CD14-positive monocyte (primary cell): ENCODE data around the gene TMEM182. TPM values are rescaled to one million over a fixed set of nuclear protein-coding genes. Genes with fewer than 3 reads are reported as not detected.

Source experiments
- DNase-seq, 3 donors: peaks; one replicate each; pipeline ENCODE4 v3.0.0-alpha.2; 2011 to 2022
- H2AFZ ChIP-seq: 2 replicates; pipeline ENCODE4 v1.6.0; 2012; ENCODE audit warnings: mild to moderate bottlenecking, low read depth, low read length, inconsistent platforms; ENCODE audit not compliant: insufficient read depth, poor library complexity, severe bottlenecking
- H3K27ac ChIP-seq, 2 donors: 1 replicate in 1 of 2; 2 replicates in 1 of 2; pipeline ENCODE4 v1.5.1; 2012 to 2013; ENCODE audit warnings: low read length in 2 of 2, control low read depth in 1 of 2, inconsistent platforms in 1 of 2, low read depth in 1 of 2, mild to moderate bottlenecking in 1 of 2
- H3K27me3 ChIP-seq, 2 donors: one replicate each; pipeline versions ENCODE4 v1.6.0 to v1.6.1; 2011 to 2013; ENCODE audit warnings: low read length in 2 of 2; ENCODE audit not compliant: control insufficient read depth in 2 of 2, insufficient read depth in 2 of 2
- H3K36me3 ChIP-seq, 2 donors: replicated peaks in 1 of 2; 1 replicate in 1 of 2; 2 replicates in 1 of 2; pipeline versions ENCODE4 v1.5.1 to v1.6.1; 2012 to 2013; ENCODE audit warnings: low read length in 2 of 2, control low read depth in 1 of 2, inconsistent platforms in 1 of 2, mild to moderate bottlenecking in 1 of 2; ENCODE audit not compliant: insufficient read depth in 2 of 2, control insufficient read depth in 1 of 2
- H3K4me1 ChIP-seq, 2 donors: 1 replicate in 1 of 2; 2 replicates in 1 of 2; pipeline versions ENCODE4 v1.5.1 to v1.6.1; 2012 to 2013; ENCODE audit warnings: low read length in 2 of 2, control low read depth in 1 of 2, inconsistent platforms in 1 of 2, mild to moderate bottlenecking in 1 of 2, moderate library complexity in 1 of 2; ENCODE audit not compliant: insufficient read depth in 2 of 2, control insufficient read depth in 1 of 2
- H3K4me2 ChIP-seq: replicated peaks from 2 replicates; pipeline ENCODE3; 2012; ENCODE audit warnings: low read length, moderate library complexity, mild to moderate bottlenecking; ENCODE audit not compliant: poor library complexity, severe bottlenecking; ENCODE audit errors: extremely low read depth
- H3K4me3 ChIP-seq, 3 experiments: fragments of 200-600 bp in 1 of 3; sonication (generic) in 1 of 3; replicated peaks in 1 of 3; 1 replicate in 2 of 3; 2 replicates in 1 of 3; pipeline ENCODE4 v1.5.1; 2011 to 2013; ENCODE audit warnings: low read length in 3 of 3, mild to moderate bottlenecking in 3 of 3, control low read depth in 2 of 3, low read depth in 2 of 3, inconsistent platforms in 1 of 3, moderate library complexity in 1 of 3
- H3K79me2 ChIP-seq: 2 replicates; pipeline ENCODE4 v1.6.0; 2012; ENCODE audit warnings: mild to moderate bottlenecking, control low read depth, inconsistent platforms, low read length, moderate library complexity; ENCODE audit not compliant: insufficient read depth
- H3K9ac ChIP-seq: 2 replicates; pipeline ENCODE4 v1.6.0; 2017; ENCODE audit warnings: low read length, mild to moderate bottlenecking; ENCODE audit not compliant: insufficient read depth, poor library complexity, severe bottlenecking
- H3K9me3 ChIP-seq, 2 donors: replicated peaks in 1 of 2; 1 replicate in 1 of 2; 2 replicates in 1 of 2; pipeline versions ENCODE4 v1.5.1 to v1.6.1; 2012 to 2013; ENCODE audit warnings: low read length in 2 of 2, control low read depth in 1 of 2; ENCODE audit not compliant: control insufficient read depth in 1 of 2, insufficient read depth in 1 of 2
- H4K20me1 ChIP-seq: 2 replicates; pipeline ENCODE4 v1.6.0; 2012; ENCODE audit warnings: mild to moderate bottlenecking, low read length, control low read depth, moderate library complexity; ENCODE audit not compliant: insufficient read depth
- H3K27ac Mint-ChIP-seq, 7 donors: one replicate each; pipeline ENCODE4 v1.8.0; 2020; ENCODE audit warnings: mild to moderate bottlenecking in 7 of 7, mixed read lengths in 7 of 7, moderate library complexity in 6 of 7, inconsistent platforms in 2 of 7
- H3K27me3 Mint-ChIP-seq, 3 donors: one replicate each; pipeline ENCODE4 v1.8.0; 2021 to 2022; ENCODE audit warnings: low read depth in 3 of 3, mild to moderate bottlenecking in 3 of 3, mixed read lengths in 3 of 3, moderate library complexity in 3 of 3, inconsistent platforms in 1 of 3
- H3K36me3 Mint-ChIP-seq, 2 donors: one replicate each; pipeline ENCODE4 v1.8.0; 2020; ENCODE audit warnings: mixed read lengths in 2 of 2, inconsistent platforms in 1 of 2, mild to moderate bottlenecking in 1 of 2
- H3K4me1 Mint-ChIP-seq: one replicate; pipeline ENCODE4 v1.8.0; 2020; ENCODE audit warnings: mild to moderate bottlenecking, mixed read lengths
- H3K4me3 Mint-ChIP-seq, 2 donors: one replicate each; pipeline ENCODE4 v1.8.0; 2020; ENCODE audit warnings: mild to moderate bottlenecking in 2 of 2, mixed read lengths in 2 of 2, moderate library complexity in 1 of 2
- H3K9me3 Mint-ChIP-seq, 7 donors: one replicate each; pipeline ENCODE4 v1.8.0; 2020 to 2022; ENCODE audit warnings: mixed read lengths in 7 of 7, mild to moderate bottlenecking in 6 of 7, moderate library complexity in 6 of 7, inconsistent platforms in 2 of 7
- CTCF ChIP-seq: fragments of 200-600 bp; IDR thresholded peaks from one replicate; pipeline ENCODE4 v1.8.0; 2022; ENCODE audit warnings: antibody characterized with exemption, mild to moderate bottlenecking
- WGBS: methylation state at CpG from one replicate; pipeline ENCODE4 v1.1.5; 2013; ENCODE audit warnings: missing lambda C conversion rate; ENCODE audit not compliant: insufficient coverage; 5-methylcytosine and 5-hydroxymethylcytosine counted together
- intact Hi-C, 2 donors: fragments of 100-400 bp; cut with micrococcal nuclease; formaldehyde crosslinking; loops; one replicate each; pipeline versions ENCODE4 v1.15.0 to v1.15.1; 2023
- polyA plus RNA-seq, 3 donors: library from polyadenylated mRNA; depleted of rRNA in 1 of 3; unstranded in 2 of 3; stranded (reverse) in 1 of 3; fragments of 300-500 nt in 2 of 3; fragments of >200 nt in 1 of 3; fragmentation: Illumina TruSeq in 2 of 3; gene quantifications; 1 replicate in 2 of 3; 2 replicates in 1 of 3; pipeline ENCODE4 v1.2.3, GENCODE V29; 2012 to 2021

The TMEM182 gene
- polyA plus RNA-seq, 3 donors: 0.24 to 0.69 (median 0.28) TPM

GRCh38 chr2:102753563-102754159 lies 8.2 kb upstream of the TMEM182 start:
- H3K4me3 Mint-ChIP-seq: no peak overlapping the region
- H3K27ac Mint-ChIP-seq: no peak overlapping the region
- H3K27me3 Mint-ChIP-seq: no peaks in the 10 kb centered on the region
- no CpG with 5 or more reads among the region's 7 CpGs for WGBS
- H2AFZ ChIP-seq: no peak overlapping the region
- H3K36me3 Mint-ChIP-seq: no peaks in the 10 kb centered on the region
- H3K9me3 Mint-ChIP-seq: no peaks in the 10 kb centered on the region
- H3K27me3 ChIP-seq: no peaks in the 10 kb centered on the region
- peak; percentile 15 to 65 (median 48) for DNase-seq
- no peaks in the 10 kb centered on the region for H3K4me1 ChIP-seq
- no peak overlapping the region for H3K4me3 ChIP-seq
- no peaks in the 10 kb centered on the region for H3K36me3 ChIP-seq
- no peak overlapping the region for H3K9ac ChIP-seq
- peaks cover 6% of the 10 kb centered on the region for H3K4me1 Mint-ChIP-seq
- H3K79me2 ChIP-seq: no peaks in the 10 kb centered on the region
- no peaks in the 10 kb centered on the region for H4K20me1 ChIP-seq
- H3K9me3 ChIP-seq: no peaks in the 10 kb centered on the region
- no peak overlapping the region for H3K4me2 ChIP-seq
- H3K27ac ChIP-seq: no peak overlapping the region
- intact Hi-C loops: no loop called here
- TF ChIP-seq CTCF: peak; percentile 89

GRCh38 chr2:102754456-102755145 lies 7.2 kb upstream of the TMEM182 start:
- Histone ChIP-seq H3K36me3 (no peaks in the 10 kb centered on the region), H3K9ac (no peak overlapping the region), H3K4me3 (no peak overlapping the region), H3K4me1 (no peaks in the 10 kb centered on the region), H4K20me1 (no peaks in the 10 kb centered on the region), H3K4me2 (no peak overlapping the region), H3K79me2 (no peaks in the 10 kb centered on the region), H3K27me3 (no peaks in the 10 kb centered on the region), H3K9me3 (no peaks in the 10 kb centered on the region), H2AFZ (no peak overlapping the region), H3K27ac (no peak overlapping the region)
- no CpG with 5 or more reads among the region's 3 CpGs for WGBS
- no peaks in the 10 kb centered on the region for H3K27me3 Mint-ChIP-seq
- no peak overlapping the region for H3K4me3 Mint-ChIP-seq
- H3K4me1 Mint-ChIP-seq: peaks cover 6% of the 10 kb centered on the region
- H3K36me3 Mint-ChIP-seq: no peaks in the 10 kb centered on the region
- H3K9me3 Mint-ChIP-seq: no peaks in the 10 kb centered on the region
- no peak for DNase-seq
- intact Hi-C loops: no loop called here
- TF ChIP-seq CTCF: no peak
- H3K27ac Mint-ChIP-seq: no peak overlapping the region
